CD4-positive, alpha-beta memory T cell (primary cell): Measurements from ENCODE around the gene KREMEN2. TPM values are rescaled to one million over a fixed set of nuclear protein-coding genes. Genes with fewer than 3 reads are reported as not detected.

Source experiments
- CTCF ChIA-PET: fragments of 350-600 bp; sonication (Branson Sonifier 250); formaldehyde crosslinking; loops from one replicate; lab custom pipeline; 2021; ENCODE audit warnings: inconsistent platforms; ENCODE audit not compliant: partially characterized antibody; lab: Charles Lee
- POLR2A ChIA-PET: fragments of 350-600 bp; sonication (Branson Sonifier 250); formaldehyde crosslinking; loops from one replicate; lab custom pipeline; 2021; ENCODE audit not compliant: partially characterized antibody; lab: Charles Lee
- DNase-seq, 5 donors: peaks; one replicate each; pipeline versions ENCODE4 v3.0.0 to v3.0.0-alpha.2; 2020 to 2022; ENCODE audit warnings: mixed read lengths in 1 of 5
- H3K27ac ChIP-seq: one replicate; pipeline ENCODE4 v1.7.0; 2013; ENCODE audit warnings: low read depth, low read length
- H3K27me3 ChIP-seq: 2 replicates; pipeline ENCODE4 v1.7.0; 2013; ENCODE audit warnings: mild to moderate bottlenecking, low read length, moderate library complexity; ENCODE audit not compliant: insufficient read depth
- H3K36me3 ChIP-seq: 2 replicates; pipeline ENCODE4 v1.7.0; 2013; ENCODE audit warnings: mild to moderate bottlenecking, low read length, moderate library complexity; ENCODE audit not compliant: insufficient read depth
- H3K4me1 ChIP-seq: 2 replicates; pipeline ENCODE4 v1.7.0; 2013; ENCODE audit warnings: mild to moderate bottlenecking, low read length, moderate library complexity; ENCODE audit not compliant: insufficient read depth
- H3K4me3 ChIP-seq, 2 donors: one replicate each; pipeline ENCODE4 v1.7.0; 2013; ENCODE audit warnings: low read length in 2 of 2, mild to moderate bottlenecking in 1 of 2
- H3K9me3 ChIP-seq, 2 donors: one replicate each; pipeline ENCODE4 v1.7.0; 2013; ENCODE audit warnings: low read length in 2 of 2, control low read depth in 1 of 2; ENCODE audit not compliant: control insufficient read depth in 1 of 2
- H3K27ac Mint-ChIP-seq, 7 donors: one replicate each; pipeline ENCODE4 v1.8.0; 2020 to 2021; ENCODE audit warnings: mixed read lengths in 7 of 7, mild to moderate bottlenecking in 6 of 7, inconsistent platforms in 3 of 7, moderate library complexity in 3 of 7
- H3K27me3 Mint-ChIP-seq, 2 donors: one replicate each; pipeline ENCODE4 v1.8.0; 2020 to 2021; ENCODE audit warnings: mixed read lengths in 2 of 2
- H3K36me3 Mint-ChIP-seq, 2 donors: one replicate each; pipeline ENCODE4 v1.8.0; 2020 to 2021; ENCODE audit warnings: mixed read lengths in 2 of 2, inconsistent platforms in 1 of 2, mild to moderate bottlenecking in 1 of 2
- H3K4me1 Mint-ChIP-seq, 4 donors: one replicate each; pipeline ENCODE4 v1.8.0; 2020 to 2021; ENCODE audit warnings: mixed read lengths in 4 of 4, mild to moderate bottlenecking in 1 of 4
- H3K4me3 Mint-ChIP-seq, 8 donors: one replicate each; pipeline ENCODE4 v1.8.0; 2020 to 2021; ENCODE audit warnings: mixed read lengths in 8 of 8, mild to moderate bottlenecking in 7 of 8, moderate library complexity in 6 of 8, inconsistent platforms in 3 of 8
- H3K9me3 Mint-ChIP-seq, 8 donors: one replicate each; pipeline ENCODE4 v1.8.0; 2020 to 2021; ENCODE audit warnings: mixed read lengths in 8 of 8, mild to moderate bottlenecking in 5 of 8, inconsistent platforms in 3 of 8, moderate library complexity in 1 of 8
- intact Hi-C: fragments of 100-400 bp; cut with micrococcal nuclease; formaldehyde crosslinking; loops from one replicate; pipeline ENCODE4 v1.15.1; 2023
- polyA plus RNA-seq, 2 donors: library from polyadenylated mRNA; unstranded; fragments of 300-500 nt; fragmentation: Illumina TruSeq; gene quantifications; one replicate each; pipeline ENCODE4 v1.2.3, GENCODE V29; 2021
- total RNA-seq, 2 experiments: library from RNA; stranded (reverse); gene quantifications; one replicate each; pipeline ENCODE4 v1.2.3, GENCODE V29; 2021

The KREMEN2 gene
- total and polyA plus RNA-seq, 4 experiments from 2014 or later = not detected

GRCh38 chr16:2964475-2965336 lies 631 bp downstream of the KREMEN2 start:
- peaks cover 27% of the 10 kb centered on the region for H3K27me3 ChIP-seq
- DNase-seq = peak; percentile 50 to 76 (median 54)
- no peaks in the 10 kb centered on the region for H3K9me3 ChIP-seq
- peaks cover 60% of the 10 kb centered on the region for H3K4me1 ChIP-seq
- H3K4me3 ChIP-seq = peak overlapping the region in 1 of 2 donors; percentile 47
- no peak overlapping the region for H3K27ac ChIP-seq
- intact Hi-C loops = loop anchor here (5.0 kb wide), 1 partner anchor 82 kb away; the partner anchor contains the start of gene FLYWCH2
- H3K27me3 Mint-ChIP-seq = peaks cover 19 to 21% of the 10 kb centered on the region in 2 donors
- H3K27ac Mint-ChIP-seq = peak overlapping the region in 1 of 7 donors; percentile 65
- POLR2A ChIA-PET = interaction anchor here (0.7 to 6.8 kb wide), 7 partner anchors 9 to 193 kb away, joined by 3 to 49 read pairs (median 3); partner anchors contain the start of genes FLYWCH2 and PKMYT1
- H3K36me3 Mint-ChIP-seq = no peaks in the 10 kb centered on the region
- CTCF ChIA-PET = interaction anchor here (1.2 kb wide), 1 partner anchor 18 kb away, joined by 3 read pairs; no protein-coding TSS in a partner anchor
- no peaks in the 10 kb centered on the region for H3K36me3 ChIP-seq
- H3K9me3 Mint-ChIP-seq = peaks cover 0 to 1% (median 0%) of the 10 kb centered on the region in 8 donors
- H3K4me3 Mint-ChIP-seq = peak overlapping the region; percentile 51 to 89 (median 75)
- H3K4me1 Mint-ChIP-seq = peaks cover 10 to 40% (median 26%) of the 10 kb centered on the region in 4 donors

GRCh38 chr16:2966043-2966807 lies 2.1 kb downstream of the KREMEN2 start:
- CTCF ChIA-PET = interaction anchor here (0.9 to 1.2 kb wide), 2 partner anchors 17 to 34 kb away, joined by 3 read pairs; no protein-coding TSS in a partner anchor
- Histone ChIP-seq H3K27ac (no peak overlapping the region), H3K9me3 (no peaks in the 10 kb centered on the region), H3K27me3 (peaks cover 27% of the 10 kb centered on the region), H3K4me1 (peaks cover 69% of the 10 kb centered on the region), H3K36me3 (no peaks in the 10 kb centered on the region), H3K4me3 (no peak overlapping the region)
- intact Hi-C loops = loop anchor here (5.0 kb wide), 1 partner anchor 84 kb away; the partner anchor contains the start of gene FLYWCH2
- H3K27ac Mint-ChIP-seq = no peak overlapping the region
- H3K36me3 Mint-ChIP-seq = no peaks in the 10 kb centered on the region
- peak overlapping the region in 1 of 8 donors; percentile 29 for H3K4me3 Mint-ChIP-seq
- H3K9me3 Mint-ChIP-seq = peaks cover 0 to 3% (median 0%) of the 10 kb centered on the region in 8 donors
- peak in 1 of 5 donors; percentile 25 for DNase-seq
- H3K27me3 Mint-ChIP-seq = peaks cover 15 to 20% of the 10 kb centered on the region in 2 donors
- H3K4me1 Mint-ChIP-seq = peaks cover 9 to 41% (median 29%) of the 10 kb centered on the region in 4 donors
- POLR2A ChIA-PET = interaction anchor here (1.3 to 6.8 kb wide), 2 partner anchors 10 to 16 kb away, joined by 3 to 49 read pairs; partner anchors contain the start of gene PKMYT1

GRCh38 chr16:2966808-2967191 lies 2.7 kb downstream of the KREMEN2 start:
- ChIA-PET CTCF (interaction anchor here (0.9 kb wide), 1 partner anchor 35 kb away, joined by 3 read pairs; no protein-coding TSS in a partner anchor), POLR2A (interaction anchor here (6.8 kb wide), 1 partner anchor 16 kb away, joined by 49 read pairs; the partner anchor contains the start of gene PKMYT1)
- Mint-ChIP-seq H3K4me3 (no peak overlapping the region), H3K9me3 (peaks cover 0 to 3% (median 0%) of the 10 kb centered on the region in 8 donors), H3K36me3 (no peaks in the 10 kb centered on the region), H3K27ac (no peak overlapping the region), H3K4me1 (peaks cover 7 to 38% (median 25%) of the 10 kb centered on the region in 4 donors), H3K27me3 (peaks cover 13 to 17% of the 10 kb centered on the region in 2 donors)
- intact Hi-C loops = loop anchor here (5.0 kb wide), 1 partner anchor 84 kb away; the partner anchor contains the start of gene FLYWCH2
- Histone ChIP-seq H3K36me3 (no peaks in the 10 kb centered on the region), H3K27me3 (peaks cover 27% of the 10 kb centered on the region), H3K4me1 (peaks cover 64% of the 10 kb centered on the region), H3K4me3 (no peak overlapping the region), H3K27ac (no peak overlapping the region), H3K9me3 (no peaks in the 10 kb centered on the region)
- DNase-seq = peak in 1 of 5 donors; percentile 36

DNA sequence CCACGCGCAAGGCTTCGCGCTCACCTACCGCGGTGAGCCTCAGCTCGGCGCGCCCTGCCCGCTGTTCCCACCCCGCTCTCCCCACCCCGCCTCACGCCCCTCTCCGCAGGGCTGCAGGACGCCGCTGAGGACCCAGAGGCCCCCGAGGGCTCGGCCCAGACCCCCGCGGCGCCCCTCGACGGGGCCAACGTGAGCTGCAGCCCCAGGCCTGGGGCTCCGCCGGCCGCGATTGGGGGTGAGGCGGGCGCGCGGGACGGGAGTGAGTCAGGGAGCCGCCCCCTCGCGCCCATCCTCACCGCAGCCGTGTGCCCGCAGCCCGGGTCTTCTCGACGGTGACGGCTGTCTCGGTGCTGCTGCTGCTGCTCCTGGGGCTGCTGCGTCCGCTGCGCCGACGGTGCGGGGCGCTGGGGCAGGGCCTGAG lies 3.1 kb downstream of the KREMEN2 start:
- Mint-ChIP-seq H3K4me1 (peaks cover 4 to 35% (median 23%) of the 10 kb centered on the region in 4 donors), H3K27ac (no peak overlapping the region), H3K36me3 (no peaks in the 10 kb centered on the region), H3K4me3 (peak overlapping the region in 1 of 8 donors; percentile 43), H3K9me3 (peaks cover 0 to 3% (median 0%) of the 10 kb centered on the region in 8 donors), H3K27me3 (peaks cover 11 to 15% of the 10 kb centered on the region in 2 donors)
- intact Hi-C loops = loop anchor here (5.0 kb wide), 1 partner anchor 85 kb away; the partner anchor contains the start of gene FLYWCH2
- H3K4me1 ChIP-seq = peaks cover 60% of the 10 kb centered on the region
- DNase-seq = peak in 1 of 5 donors; percentile 33
- H3K27me3 ChIP-seq = peaks cover 24% of the 10 kb centered on the region
- ChIA-PET POLR2A (interaction anchor here (6.8 kb wide), 1 partner anchor 15 kb away, joined by 49 read pairs; the partner anchor contains the start of gene PKMYT1), CTCF (interaction anchor here (0.9 kb wide), 1 partner anchor 35 kb away, joined by 3 read pairs; no protein-coding TSS in a partner anchor)
- no peak overlapping the region for H3K4me3 ChIP-seq
- no peaks in the 10 kb centered on the region for H3K36me3 ChIP-seq
- no peaks in the 10 kb centered on the region for H3K9me3 ChIP-seq
- no peak overlapping the region for H3K27ac ChIP-seq

GRCh38 chr16:2967721-2968161 lies 3.7 kb downstream of the KREMEN2 start:
- Histone ChIP-seq H3K27me3 (peaks cover 23% of the 10 kb centered on the region), H3K36me3 (no peaks in the 10 kb centered on the region), H3K27ac (no peak overlapping the region), H3K4me1 (peaks cover 55% of the 10 kb centered on the region), H3K4me3 (no peak overlapping the region), H3K9me3 (no peaks in the 10 kb centered on the region)
- CTCF ChIA-PET = no interaction called here
- Mint-ChIP-seq H3K4me1 (peaks cover 4 to 39% (median 23%) of the 10 kb centered on the region in 4 donors), H3K36me3 (no peaks in the 10 kb centered on the region), H3K4me3 (peak overlapping the region in 3 of 8 donors; percentile 21 to 84 (median 79)), H3K27ac (peak overlapping the region in 1 of 7 donors; percentile 62), H3K27me3 (peaks cover 11 to 15% of the 10 kb centered on the region in 2 donors), H3K9me3 (peaks cover 0 to 3% (median 0%) of the 10 kb centered on the region in 8 donors)
- intact Hi-C loops = loop anchor here (5.0 kb wide), 1 partner anchor 85 kb away; the partner anchor contains the start of gene FLYWCH2
- peak in 1 of 5 donors; percentile 16 for DNase-seq
- POLR2A ChIA-PET = interaction anchor here (6.8 kb wide), 1 partner anchor 15 kb away, joined by 49 read pairs; the partner anchor contains the start of gene PKMYT1

GRCh38 chr16:2968368-2968737 lies 4.3 kb downstream of the KREMEN2 start:
- intact Hi-C loops = loop anchor here (5.0 kb wide), 1 partner anchor 86 kb away; the partner anchor contains the start of gene FLYWCH2
- peaks cover 23% of the 10 kb centered on the region for H3K27me3 ChIP-seq
- no peak overlapping the region for H3K27ac ChIP-seq
- peaks cover 3 to 38% (median 23%) of the 10 kb centered on the region in 4 donors for H3K4me1 Mint-ChIP-seq
- H3K27me3 Mint-ChIP-seq = peaks cover 11 to 15% of the 10 kb centered on the region in 2 donors
- peaks cover 0 to 3% (median 0%) of the 10 kb centered on the region in 8 donors for H3K9me3 Mint-ChIP-seq
- peak overlapping the region in 3 of 7 donors; percentile 52 to 78 (median 62) for H3K27ac Mint-ChIP-seq
- H3K36me3 Mint-ChIP-seq = no peaks in the 10 kb centered on the region
- ChIA-PET CTCF (no interaction called here), POLR2A (interaction anchor here (6.8 kb wide), 1 partner anchor 14 kb away, joined by 49 read pairs; the partner anchor contains the start of gene PKMYT1)
- H3K4me3 Mint-ChIP-seq = peak overlapping the region; percentile 68 to 84 (median 78)
- no peak for DNase-seq
- peaks cover 50% of the 10 kb centered on the region for H3K4me1 ChIP-seq
- peak overlapping the region in 1 of 2 donors; percentile 28 for H3K4me3 ChIP-seq
- H3K36me3 ChIP-seq = no peaks in the 10 kb centered on the region
- H3K9me3 ChIP-seq = no peaks in the 10 kb centered on the region
